ENCODE measurements around the gene EIF2S2. TPM values are rescaled to one million over a fixed set of nuclear protein-coding genes. Genes with fewer than 3 reads are reported as not detected.

EIF2S2 gene
- total RNA-seq, 1 experiment from 2014 or later, result 130 TPM

GRCh38 chr20:34075647-34076046 is 36.4 kb downstream of the EIF2S2 start:
- POLR2A ChIA-PET (ENCODE audit: low non-redundant PET), result no interaction called here
- Histone ChIP-seq H3K4me1 (ENCODE audit: insufficient read depth, low read length, poor library complexity, severe bottlenecking) (peaks cover 4% of the 10 kb centered on the region), H3K27me3 (replicated peaks; ENCODE audit: insufficient read depth, low read depth, low read length, poor library complexity) (no peaks in the 10 kb centered on the region), H3K27ac (ENCODE audit: low read depth, low read length, poor library complexity, severe bottlenecking) (no peak overlapping the region), H3K4me3 (ENCODE audit: low read depth, low read length, poor library complexity, severe bottlenecking) (no peak overlapping the region), H3K36me3 (ENCODE audit: insufficient read depth, low read length, poor library complexity, severe bottlenecking) (peaks cover 28% of the 10 kb centered on the region), H3K9me3 (ENCODE audit: low read depth, low read length, poor library complexity, severe bottlenecking) (no peaks in the 10 kb centered on the region)
- intact Hi-C loops (cut with micrococcal nuclease; ENCODE audit: unreplicated experiment), result no loop called here
- CTCF ChIA-PET, result no interaction called here
- TF ChIP-seq CTCF (conservative IDR thresholded peaks at IDR 0.05; ENCODE audit: low read depth, low read length) (no peak), EZH2 (IDR thresholded peaks at IDR 0.05; ENCODE audit: borderline replicate concordance, low read depth, low read length, poor library complexity, severe bottlenecking) (no peak)
- no TSS peak for BruUV-seq (replicated peaks)
- no peak for DNase-seq (ENCODE audit: low spot score)

- POLR2A ChIA-PET (ENCODE audit: low non-redundant PET), result no interaction called here
- no peak overlapping the region for H3K27ac ChIP-seq (ENCODE audit: low read depth, low read length, poor library complexity, severe bottlenecking)
- no TSS peak for BruUV-seq (replicated peaks)
- intact Hi-C loops (cut with micrococcal nuclease; ENCODE audit: unreplicated experiment), result loop anchor here (5.0 kb wide), 1 partner anchor 142 kb away; no protein-coding TSS in a partner anchor
- TF ChIP-seq CTCF (conservative IDR thresholded peaks at IDR 0.05; ENCODE audit: low read depth, low read length) (no peak), EZH2 (IDR thresholded peaks at IDR 0.05; ENCODE audit: borderline replicate concordance, low read depth, low read length, poor library complexity, severe bottlenecking) (no peak)
- H3K4me3 ChIP-seq (ENCODE audit: low read depth, low read length, poor library complexity, severe bottlenecking), result no peak overlapping the region
- H3K27me3 ChIP-seq (replicated peaks; ENCODE audit: insufficient read depth, low read depth, low read length, poor library complexity), result no peaks in the 10 kb centered on the region
- H3K36me3 ChIP-seq (ENCODE audit: insufficient read depth, low read length, poor library complexity, severe bottlenecking), result peaks cover 28% of the 10 kb centered on the region
- H3K4me1 ChIP-seq (ENCODE audit: insufficient read depth, low read length, poor library complexity, severe bottlenecking), result peaks cover 18% of the 10 kb centered on the region
- CTCF ChIA-PET, result no interaction called here
- DNase-seq (ENCODE audit: low spot score), result peak; percentile 16
- no peaks in the 10 kb centered on the region for H3K9me3 ChIP-seq (ENCODE audit: low read depth, low read length, poor library complexity, severe bottlenecking)
Observed at GRCh38 chr20:34074101-34074760, 37.8 kb downstream of the EIF2S2 start.

GRCh38 chr20:34072778-34073177 is 39.3 kb downstream of the EIF2S2 start:
- Histone ChIP-seq H3K9me3 (ENCODE audit: low read depth, low read length, poor library complexity, severe bottlenecking) (no peaks in the 10 kb centered on the region), H3K27ac (ENCODE audit: low read depth, low read length, poor library complexity, severe bottlenecking) (no peak overlapping the region), H3K4me3 (ENCODE audit: low read depth, low read length, poor library complexity, severe bottlenecking) (no peak overlapping the region), H3K27me3 (replicated peaks; ENCODE audit: insufficient read depth, low read depth, low read length, poor library complexity) (no peaks in the 10 kb centered on the region), H3K36me3 (ENCODE audit: insufficient read depth, low read length, poor library complexity, severe bottlenecking) (peaks cover 26% of the 10 kb centered on the region), H3K4me1 (ENCODE audit: insufficient read depth, low read length, poor library complexity, severe bottlenecking) (peaks cover 26% of the 10 kb centered on the region)
- POLR2A ChIA-PET (ENCODE audit: low non-redundant PET), result no interaction called here
- intact Hi-C loops (cut with micrococcal nuclease; ENCODE audit: unreplicated experiment), result loop anchor here (5.0 kb wide), 1 partner anchor 140 kb away; no protein-coding TSS in a partner anchor
- CTCF ChIA-PET, result no interaction called here
- BruUV-seq (replicated peaks), result no TSS peak
- TF ChIP-seq CTCF (conservative IDR thresholded peaks at IDR 0.05; ENCODE audit: low read depth, low read length) (no peak), EZH2 (IDR thresholded peaks at IDR 0.05; ENCODE audit: borderline replicate concordance, low read depth, low read length, poor library complexity, severe bottlenecking) (no peak)
- DNase-seq (ENCODE audit: low spot score), result no peak
